Kidney (tissue), 14 donors: Measurements from ENCODE around the gene BFSP2. TPM values are rescaled to one million over a fixed set of nuclear protein-coding genes. Genes with fewer than 3 reads are reported as not detected.

Experiments used
- DNase-seq, 5 donors: peaks; one replicate each; pipeline ENCODE4 v3.0.0-alpha.2; 2013 to 2020
- FAIRE-seq: peaks from 2 replicates; lab custom pipeline; 2012; peaks lifted over from hg19 to GRCh38; lab: Jason Lieb, UNC
- H3K27ac ChIP-seq, 2 donors: one replicate each; pipeline ENCODE4 v1.7.0; 2013; ENCODE audit warnings: low read depth in 2 of 2, low read length in 2 of 2, inconsistent platforms in 1 of 2
- H3K27me3 ChIP-seq: one replicate; pipeline ENCODE4 v1.7.1; 2013; ENCODE audit warnings: low read length, inconsistent platforms; ENCODE audit not compliant: control insufficient read depth, insufficient read depth
- H3K36me3 ChIP-seq, 3 donors: one replicate each; pipeline versions ENCODE4 v1.7.0 to v1.7.1; 2013; ENCODE audit warnings: low read length in 3 of 3, control low read depth in 1 of 3, inconsistent platforms in 1 of 3; ENCODE audit not compliant: insufficient read depth in 3 of 3, control insufficient read depth in 2 of 3
- H3K4me1 ChIP-seq, 3 donors: one replicate each; pipeline versions ENCODE4 v1.7.0 to v1.7.1; 2013; ENCODE audit warnings: low read length in 3 of 3, inconsistent platforms in 1 of 3, low read depth in 1 of 3; ENCODE audit not compliant: control insufficient read depth in 2 of 3, insufficient read depth in 2 of 3
- H3K4me3 ChIP-seq, 3 donors: one replicate each; pipeline versions ENCODE4 v1.7.0 to v1.8.1; 2013; ENCODE audit warnings: low read length in 3 of 3, control low read depth in 1 of 3, inconsistent platforms in 1 of 3
- H3K9ac ChIP-seq, 3 donors: one replicate each; pipeline versions ENCODE4 v1.7.0 to v1.7.1; 2013; ENCODE audit warnings: low read length in 3 of 3, control low read depth in 1 of 3, inconsistent platforms in 1 of 3
- H3K9me3 ChIP-seq, 3 donors: one replicate each; pipeline versions ENCODE4 v1.7.0 to v1.7.1; 2013; ENCODE audit warnings: low read length in 3 of 3, control low read depth in 1 of 3, inconsistent platforms in 1 of 3; ENCODE audit not compliant: control insufficient read depth in 2 of 3, insufficient read depth in 1 of 3
- intact Hi-C: fragments of 100-400 bp; cut with DNase I; formaldehyde crosslinking; loops from one replicate; pipeline ENCODE4 v1.11.1; 2022
- polyA plus RNA-seq: library from polyadenylated mRNA; stranded (reverse); fragments of 350-450 nt; fragmentation: Illumina TruSeq; extraction: RNeasy Lipid Tissue Mini Kit (QIAGEN cat#74804); gene quantifications from one replicate; pipeline ENCODE4 v1.2.3, GENCODE V29; 2014; ENCODE audit warnings: low read depth, low replicate concordance; ENCODE audit not compliant: insufficient read depth
- total RNA-seq: library from RNA; stranded (reverse); fragmentation: NEBNext Ultra II Directional; extraction: Animal tissue kit (Norgen Biotek cat#: 25700); gene quantifications from one replicate; pipeline ENCODE4 v1.2.1, GENCODE V29; 2021
- TF ChIP-seq, protein P1 (sequence below): IDR thresholded peaks from 3 replicates; pipeline ENCODE4 v1.5.1; 2012; ENCODE audit warnings: mild to moderate bottlenecking, moderate library complexity, borderline replicate concordance; ENCODE audit not compliant: insufficient read depth; ENCODE audit errors: extremely low read depth
- donor health status: control.
- donor health status: control.
- donor health status: control.
- donor health status: control.
- donor health status: control.
- donor health status: DM: yes; HTN: yes; CAD: no.
- donor health status: Normal renal cell carcinoma (clear cell type).

The BFSP2 gene
- total and polyA plus RNA-seq, 2 donors from 2014 or later, result 0.41 to 0.86 TPM

- intact Hi-C loops, result no loop called here
- no peaks in the 10 kb centered on the region for H3K9me3 ChIP-seq
- no peaks in the 10 kb centered on the region for H3K36me3 ChIP-seq
- H3K9ac ChIP-seq, result no peak overlapping the region
- H3K27me3 ChIP-seq, result no peaks in the 10 kb centered on the region
- no peak overlapping the region for H3K4me3 ChIP-seq
- no peak overlapping the region for H3K27ac ChIP-seq
- DNase-seq, result no peak
- FAIRE-seq, result no peak
- TF ChIP-seq, protein P1, sequence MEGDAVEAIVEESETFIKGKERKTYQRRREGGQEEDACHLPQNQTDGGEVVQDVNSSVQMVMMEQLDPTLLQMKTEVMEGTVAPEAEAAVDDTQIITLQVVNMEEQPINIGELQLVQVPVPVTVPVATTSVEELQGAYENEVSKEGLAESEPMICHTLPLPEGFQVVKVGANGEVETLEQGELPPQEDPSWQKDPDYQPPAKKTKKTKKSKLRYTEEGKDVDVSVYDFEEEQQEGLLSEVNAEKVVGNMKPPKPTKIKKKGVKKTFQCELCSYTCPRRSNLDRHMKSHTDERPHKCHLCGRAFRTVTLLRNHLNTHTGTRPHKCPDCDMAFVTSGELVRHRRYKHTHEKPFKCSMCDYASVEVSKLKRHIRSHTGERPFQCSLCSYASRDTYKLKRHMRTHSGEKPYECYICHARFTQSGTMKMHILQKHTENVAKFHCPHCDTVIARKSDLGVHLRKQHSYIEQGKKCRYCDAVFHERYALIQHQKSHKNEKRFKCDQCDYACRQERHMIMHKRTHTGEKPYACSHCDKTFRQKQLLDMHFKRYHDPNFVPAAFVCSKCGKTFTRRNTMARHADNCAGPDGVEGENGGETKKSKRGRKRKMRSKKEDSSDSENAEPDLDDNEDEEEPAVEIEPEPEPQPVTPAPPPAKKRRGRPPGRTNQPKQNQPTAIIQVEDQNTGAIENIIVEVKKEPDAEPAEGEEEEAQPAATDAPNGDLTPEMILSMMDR, result no peak
- no peaks in the 10 kb centered on the region for H3K4me1 ChIP-seq
Observed at GRCh38 chr3:133366921-133367320, 32.9 kb upstream of the BFSP2 start.

- H3K4me3 ChIP-seq, result no peak overlapping the region
- H3K9me3 ChIP-seq, result no peaks in the 10 kb centered on the region
- TF ChIP-seq, protein P1, result no peak
- H3K27me3 ChIP-seq, result no peaks in the 10 kb centered on the region
- no peak overlapping the region for H3K27ac ChIP-seq
- no peak for DNase-seq
- no peak for FAIRE-seq
- intact Hi-C loops, result no loop called here
- H3K36me3 ChIP-seq, result no peaks in the 10 kb centered on the region
- H3K4me1 ChIP-seq, result no peaks in the 10 kb centered on the region
- H3K9ac ChIP-seq, result no peak overlapping the region
Observed at GRCh38 chr3:133367403-133367802, 32.5 kb upstream of the BFSP2 start.

GRCh38 chr3:133367956-133368355 is 31.9 kb upstream of the BFSP2 start:
- H3K27ac ChIP-seq, result no peak overlapping the region
- no peaks in the 10 kb centered on the region for H3K4me1 ChIP-seq
- no peaks in the 10 kb centered on the region for H3K27me3 ChIP-seq
- no peaks in the 10 kb centered on the region for H3K9me3 ChIP-seq
- H3K36me3 ChIP-seq, result no peaks in the 10 kb centered on the region
- no peak for DNase-seq
- no peak overlapping the region for H3K4me3 ChIP-seq
- TF ChIP-seq, protein P1, result no peak
- no peak overlapping the region for H3K9ac ChIP-seq
- no peak for FAIRE-seq
- intact Hi-C loops, result no loop called here
